Panc1 (cell line): ENCODE measurements around the gene ZNRF3. TPM values are rescaled to one million over a fixed set of nuclear protein-coding genes. Genes with fewer than 3 reads are reported as not detected.

Experiments
- ATAC-seq: fragments of 200-7000 bp; cut with Tn5 transposase; 2 replicates; pipeline ENCODE4 v1.9.1; 2020; ENCODE audit warnings: mild to moderate bottlenecking, moderate library complexity
- BruUV-seq: library from RNA; stranded (reverse); fragments of 400-500 nt; replicated peaks from 2 replicates; lab custom pipeline; 2021; lab: Mats Ljungman, UMichigan
- CTCF ChIA-PET: fragments of 300-600 bp; sonication (Branson Sonifier 250); formaldehyde crosslinking; loops from one replicate; lab custom pipeline; 2022; ENCODE audit warnings: antibody characterized with exemption; lab: Charles Lee
- POLR2A ChIA-PET: fragments of 300-600 bp; sonication (Branson Sonifier 250); formaldehyde crosslinking; loops from one replicate; lab custom pipeline; 2022; ENCODE audit warnings: antibody characterized with exemption; lab: Charles Lee
- DNase-seq: peaks from one replicate; pipeline ENCODE4 v3.0.0-alpha.2; 2010; ENCODE audit warnings: low read depth, low spot score
- H3K27ac ChIP-seq: 2 replicates; pipeline ENCODE4 v1.5.1; 2011; ENCODE audit warnings: mild to moderate bottlenecking, low read length, inconsistent platforms
- H3K27me3 ChIP-seq: fragments of 200-500 bp; sonication (Bioruptor generic); 2 replicates; pipeline ENCODE4 v1.6.0; 2014; ENCODE audit warnings: low read length, inconsistent platforms; ENCODE audit not compliant: control insufficient read depth, insufficient read depth
- H3K36me3 ChIP-seq: fragments of 200-500 bp; sonication (Bioruptor generic); 2 replicates; pipeline ENCODE4 v1.5.1; 2014; ENCODE audit warnings: inconsistent platforms, mild to moderate bottlenecking, low read length, moderate library complexity; ENCODE audit not compliant: control insufficient read depth, insufficient read depth
- H3K4me1 ChIP-seq: 2 replicates; pipeline ENCODE4 v1.5.1; 2011; ENCODE audit warnings: inconsistent platforms, mild to moderate bottlenecking, low read length, moderate library complexity; ENCODE audit not compliant: control insufficient read depth, insufficient read depth
- H3K4me3 ChIP-seq, 2 experiments: 2 replicates each; pipeline ENCODE4 v1.5.1; 2011 to 2012; ENCODE audit warnings: low read depth in 2 of 2, low read length in 2 of 2, mild to moderate bottlenecking in 2 of 2, inconsistent platforms in 1 of 2, moderate library complexity in 1 of 2
- H3K9me3 ChIP-seq: fragments of 200-500 bp; sonication (Bioruptor generic); 2 replicates; pipeline ENCODE4 v1.5.1; 2014; ENCODE audit warnings: low read depth, mild to moderate bottlenecking, inconsistent platforms, low read length, moderate library complexity; ENCODE audit not compliant: control insufficient read depth, insufficient read depth
- POLR2AphosphoS5 ChIP-seq: IDR thresholded peaks from 2 replicates; pipeline ENCODE4 v1.6.1; 2012; ENCODE audit warnings: mild to moderate bottlenecking, low read depth, low read length, moderate library complexity
- SIN3A ChIP-seq: IDR thresholded peaks from 2 replicates; pipeline ENCODE4 v1.6.1; 2012; ENCODE audit warnings: low read depth, mild to moderate bottlenecking, low read length, moderate library complexity, borderline replicate concordance; ENCODE audit not compliant: insufficient read depth
- TCF7L2 ChIP-seq: IDR thresholded peaks from 2 replicates; pipeline ENCODE4 v1.6.1; 2011; ENCODE audit warnings: mild to moderate bottlenecking, low read depth, low read length, inconsistent platforms
- in situ Hi-C: cut with HindIII; loops from 2 replicates; pipeline ENCODE4 v1.10.0; 2016; ENCODE audit warnings: low sequenced_read_pairs, low pct_unique_long_range_greater_than_20kb
- intact Hi-C: fragments of 100-400 bp; cut with micrococcal nuclease; formaldehyde crosslinking; loops from one replicate; pipeline ENCODE4 v1.10.0; 2022; ENCODE audit not compliant: unreplicated experiment
- total RNA-seq: library from RNA; stranded (reverse); gene quantifications from one replicate; pipeline ENCODE4 v1.2.1, GENCODE V29; 2021; ENCODE audit not compliant: unreplicated experiment
- TF ChIP-seq, protein P1 (sequence below), 2 experiments: IDR thresholded peaks; 2 replicates each; pipeline ENCODE4 v1.6.1; 2011 to 2012; ENCODE audit warnings: low read depth in 2 of 2, control low read depth in 1 of 2, low read length in 1 of 2, mild to moderate bottlenecking in 1 of 2, moderate library complexity in 1 of 2; ENCODE audit not compliant: insufficient read depth in 1 of 2
- TF ChIP-seq, protein P2 (sequence below): fragments of 450-650 bp; IDR thresholded peaks from 2 replicates; pipeline ENCODE4 v1.5.1; 2017; ENCODE audit warnings: mild to moderate bottlenecking

Gene ZNRF3
- total RNA-seq, 1 experiment from 2014 or later, result 7.3 TPM

DNA sequence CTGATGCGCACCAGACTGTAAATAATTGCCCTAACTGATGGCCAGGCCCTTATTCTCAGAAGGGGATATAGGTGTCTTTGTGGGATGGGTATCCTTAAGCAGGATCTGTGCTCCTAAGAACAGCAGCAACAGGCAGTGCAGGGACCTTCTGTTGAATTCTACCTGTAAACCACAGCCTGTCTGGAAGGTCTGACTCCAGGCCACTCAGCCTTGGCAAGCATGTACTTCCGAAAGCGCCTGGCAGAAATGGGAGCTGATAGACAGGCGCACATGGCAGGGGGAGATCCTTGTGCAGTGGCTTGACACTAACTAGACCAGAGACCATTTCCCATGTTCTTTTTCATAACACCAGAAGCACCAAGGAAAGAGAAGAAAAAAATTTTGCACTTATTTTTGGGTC is 119.2 kb downstream of the ZNRF3 start:
- DNase-seq (no peak), ATAC-seq (no peak)
- H3K27me3 ChIP-seq, result no peaks in the 10 kb centered on the region
- in situ Hi-C loops, result no loop called here
- no peak overlapping the region for H3K4me3 ChIP-seq
- no peaks in the 10 kb centered on the region for H3K9me3 ChIP-seq
- BruUV-seq, result no TSS peak
- TF ChIP-seq, protein P1, sequence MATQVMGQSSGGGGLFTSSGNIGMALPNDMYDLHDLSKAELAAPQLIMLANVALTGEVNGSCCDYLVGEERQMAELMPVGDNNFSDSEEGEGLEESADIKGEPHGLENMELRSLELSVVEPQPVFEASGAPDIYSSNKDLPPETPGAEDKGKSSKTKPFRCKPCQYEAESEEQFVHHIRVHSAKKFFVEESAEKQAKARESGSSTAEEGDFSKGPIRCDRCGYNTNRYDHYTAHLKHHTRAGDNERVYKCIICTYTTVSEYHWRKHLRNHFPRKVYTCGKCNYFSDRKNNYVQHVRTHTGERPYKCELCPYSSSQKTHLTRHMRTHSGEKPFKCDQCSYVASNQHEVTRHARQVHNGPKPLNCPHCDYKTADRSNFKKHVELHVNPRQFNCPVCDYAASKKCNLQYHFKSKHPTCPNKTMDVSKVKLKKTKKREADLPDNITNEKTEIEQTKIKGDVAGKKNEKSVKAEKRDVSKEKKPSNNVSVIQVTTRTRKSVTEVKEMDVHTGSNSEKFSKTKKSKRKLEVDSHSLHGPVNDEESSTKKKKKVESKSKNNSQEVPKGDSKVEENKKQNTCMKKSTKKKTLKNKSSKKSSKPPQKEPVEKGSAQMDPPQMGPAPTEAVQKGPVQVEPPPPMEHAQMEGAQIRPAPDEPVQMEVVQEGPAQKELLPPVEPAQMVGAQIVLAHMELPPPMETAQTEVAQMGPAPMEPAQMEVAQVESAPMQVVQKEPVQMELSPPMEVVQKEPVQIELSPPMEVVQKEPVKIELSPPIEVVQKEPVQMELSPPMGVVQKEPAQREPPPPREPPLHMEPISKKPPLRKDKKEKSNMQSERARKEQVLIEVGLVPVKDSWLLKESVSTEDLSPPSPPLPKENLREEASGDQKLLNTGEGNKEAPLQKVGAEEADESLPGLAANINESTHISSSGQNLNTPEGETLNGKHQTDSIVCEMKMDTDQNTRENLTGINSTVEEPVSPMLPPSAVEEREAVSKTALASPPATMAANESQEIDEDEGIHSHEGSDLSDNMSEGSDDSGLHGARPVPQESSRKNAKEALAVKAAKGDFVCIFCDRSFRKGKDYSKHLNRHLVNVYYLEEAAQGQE (IDR thresholded peaks at IDR 0.05; ENCODE audit: insufficient read depth in 1 of 2, low read depth in 2 of 2, low read length in 1 of 2), result no peak
- no peak for TF ChIP-seq TCF7L2
- TF ChIP-seq, protein P2, sequence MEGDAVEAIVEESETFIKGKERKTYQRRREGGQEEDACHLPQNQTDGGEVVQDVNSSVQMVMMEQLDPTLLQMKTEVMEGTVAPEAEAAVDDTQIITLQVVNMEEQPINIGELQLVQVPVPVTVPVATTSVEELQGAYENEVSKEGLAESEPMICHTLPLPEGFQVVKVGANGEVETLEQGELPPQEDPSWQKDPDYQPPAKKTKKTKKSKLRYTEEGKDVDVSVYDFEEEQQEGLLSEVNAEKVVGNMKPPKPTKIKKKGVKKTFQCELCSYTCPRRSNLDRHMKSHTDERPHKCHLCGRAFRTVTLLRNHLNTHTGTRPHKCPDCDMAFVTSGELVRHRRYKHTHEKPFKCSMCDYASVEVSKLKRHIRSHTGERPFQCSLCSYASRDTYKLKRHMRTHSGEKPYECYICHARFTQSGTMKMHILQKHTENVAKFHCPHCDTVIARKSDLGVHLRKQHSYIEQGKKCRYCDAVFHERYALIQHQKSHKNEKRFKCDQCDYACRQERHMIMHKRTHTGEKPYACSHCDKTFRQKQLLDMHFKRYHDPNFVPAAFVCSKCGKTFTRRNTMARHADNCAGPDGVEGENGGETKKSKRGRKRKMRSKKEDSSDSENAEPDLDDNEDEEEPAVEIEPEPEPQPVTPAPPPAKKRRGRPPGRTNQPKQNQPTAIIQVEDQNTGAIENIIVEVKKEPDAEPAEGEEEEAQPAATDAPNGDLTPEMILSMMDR, result no peak
- intact Hi-C loops, result no loop called here
- POLR2A ChIA-PET, result no interaction called here
- H3K4me1 ChIP-seq, result no peaks in the 10 kb centered on the region
- H3K27ac ChIP-seq, result no peak overlapping the region
- no peaks in the 10 kb centered on the region for H3K36me3 ChIP-seq
- CTCF ChIA-PET, result no interaction called here

DNA sequence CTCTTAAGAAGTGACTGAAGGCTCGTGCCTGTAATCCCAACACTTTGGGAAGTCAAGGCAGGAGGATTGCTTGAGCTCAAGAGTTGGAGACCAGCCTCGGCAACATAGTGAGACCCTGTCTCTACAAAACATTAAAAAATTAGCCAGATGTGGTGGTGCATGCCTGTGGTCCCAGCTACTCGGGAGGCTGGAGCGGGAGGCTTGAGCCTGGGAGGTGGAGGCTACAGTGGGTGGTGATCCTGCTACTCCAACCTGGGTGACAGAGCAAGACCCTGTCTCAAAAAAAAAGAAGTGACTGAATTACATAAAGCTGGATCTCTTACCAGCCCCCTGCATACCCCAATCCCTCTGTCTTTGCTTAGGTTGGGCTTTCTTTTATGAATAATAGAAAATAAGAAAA is 120.2 kb downstream of the ZNRF3 start:
- BruUV-seq, result no TSS peak
- ATAC-seq, result no peak
- Histone ChIP-seq H3K4me1 (no peaks in the 10 kb centered on the region), H3K9me3 (no peaks in the 10 kb centered on the region), H3K4me3 (no peak overlapping the region), H3K27me3 (no peaks in the 10 kb centered on the region), H3K36me3 (no peaks in the 10 kb centered on the region), H3K27ac (no peak overlapping the region)
- in situ Hi-C loops, result no loop called here
- DNase-seq, result no peak
- intact Hi-C loops, result no loop called here
- ChIA-PET POLR2A (no interaction called here), CTCF (interaction anchor here (0.6 kb wide), 1 partner anchor 36 kb away, joined by 3 read pairs; no protein-coding TSS in a partner anchor)
- TF ChIP-seq TCF7L2 (no peak), POLR2AphosphoS5 (no peak), SIN3A (no peak)
- TF ChIP-seq, protein P2, result no peak
- TF ChIP-seq, protein P1 (IDR thresholded peaks at IDR 0.05; ENCODE audit: insufficient read depth in 1 of 2, low read depth in 2 of 2, low read length in 1 of 2), result no peak
